ENCODE data around the gene HOXC11. TPM values are rescaled to one million over a fixed set of nuclear protein-coding genes. Genes with fewer than 3 reads are reported as not detected.

HOXC11 gene
- polyA plus RNA-seq, 1 donor from 2014 or later: not detected

GRCh38 chr12:53977596-53978445 lies 4.9 kb downstream of the HOXC11 start:
- Mint-ChIP-seq H3K4me3 (peak overlapping the region in 2 of 4 donors; percentile 53 to 69), H3K4me1 (peaks cover 4 to 13% (median 10%) of the 10 kb centered on the region in 3 donors), H3K27ac (peak overlapping the region in 2 of 3 donors; percentile 43 to 93), H3K27me3 (peaks cover 74% of the 10 kb centered on the region), H3K9me3 (peaks cover 2 to 5% (median 3%) of the 10 kb centered on the region in 3 donors), H3K36me3 (peaks cover 1% of the 10 kb centered on the region)

DNA sequence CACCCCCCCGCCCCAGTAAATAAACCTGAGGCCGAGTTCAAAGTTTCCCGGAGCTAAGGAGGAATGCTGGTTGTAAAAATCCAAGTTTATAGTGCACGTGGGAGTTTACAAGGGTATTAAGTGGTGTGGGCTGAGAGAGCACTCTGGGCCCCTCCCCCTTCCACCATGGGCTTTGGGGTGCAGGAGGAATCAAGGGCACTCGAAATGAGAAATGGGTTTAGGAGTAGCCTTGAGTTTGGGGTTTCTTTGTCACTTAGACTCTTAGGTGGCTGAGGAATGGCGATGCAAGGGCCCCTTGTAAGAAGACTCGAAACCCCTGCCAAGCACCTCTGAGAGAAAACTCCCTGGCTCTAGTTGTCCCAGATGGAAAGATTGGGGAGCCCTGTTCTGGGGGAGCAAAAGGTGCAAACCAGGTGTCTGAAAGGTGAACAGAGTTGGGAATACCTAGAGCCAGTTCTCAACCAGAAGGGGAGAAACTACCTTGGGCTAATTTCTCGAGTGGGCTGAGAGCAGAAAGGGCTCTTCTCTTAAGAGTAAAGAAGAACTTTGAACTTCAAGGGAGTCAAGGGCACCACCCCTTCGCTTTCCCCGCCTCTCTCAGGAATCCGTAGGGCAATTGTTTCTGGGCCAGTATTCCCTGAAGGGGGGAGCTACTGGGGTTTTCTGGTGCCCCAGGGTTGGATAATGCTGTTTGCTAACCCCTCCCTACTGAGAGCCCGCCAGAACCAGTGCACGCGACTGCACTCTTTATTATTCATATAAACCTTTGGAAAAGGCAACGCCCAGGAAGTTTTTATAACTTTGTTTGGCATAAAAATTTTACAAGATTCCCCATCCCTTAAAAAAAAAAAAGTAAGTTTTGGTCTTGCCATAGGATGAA lies 5.8 kb downstream of the HOXC11 start:
- peaks cover 0 to 3% (median 0%) of the 10 kb centered on the region in 3 donors for H3K9me3 Mint-ChIP-seq
- H3K4me3 Mint-ChIP-seq: peak overlapping the region in 1 of 4 donors; percentile 69
- peaks cover 76% of the 10 kb centered on the region for H3K27me3 Mint-ChIP-seq
- peak overlapping the region; percentile 13 to 93 (median 92) for H3K27ac Mint-ChIP-seq
- H3K4me1 Mint-ChIP-seq: peaks cover 3 to 13% (median 10%) of the 10 kb centered on the region in 3 donors
- H3K36me3 Mint-ChIP-seq: peaks cover 1% of the 10 kb centered on the region

DNA sequence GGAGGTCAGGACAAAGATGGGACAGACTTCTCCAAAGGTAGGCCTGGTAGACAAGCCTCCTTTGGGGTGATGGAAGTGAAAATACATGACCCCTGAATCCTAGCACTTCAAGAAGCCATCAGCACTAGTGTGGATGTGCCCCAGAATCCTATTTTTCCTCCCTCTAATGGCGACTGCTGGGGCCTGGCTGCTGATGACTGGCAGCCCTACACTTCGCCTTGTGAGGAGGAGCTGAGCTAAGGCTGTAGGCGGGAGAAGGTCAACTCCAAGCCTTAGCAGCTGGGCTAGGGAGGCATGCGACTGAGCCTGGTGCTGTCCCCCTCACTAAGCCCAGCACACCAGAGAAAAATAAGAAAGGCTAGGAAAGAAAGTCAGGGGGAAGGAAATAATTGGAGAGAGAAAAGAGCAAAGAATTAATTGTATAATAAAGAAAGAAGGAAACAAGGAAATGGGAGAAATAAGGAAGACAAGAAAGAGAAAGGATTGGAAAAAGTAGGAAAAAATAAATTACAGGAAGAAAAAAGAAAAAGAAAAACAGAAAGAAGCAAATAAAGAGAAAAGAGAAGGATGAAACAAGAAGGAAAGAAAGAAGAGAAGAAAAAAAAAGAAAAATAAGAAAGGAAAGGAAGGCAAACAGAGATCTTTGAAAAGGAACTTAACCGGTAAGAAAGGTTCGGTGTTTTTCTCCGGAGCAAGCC lies 7.3 kb downstream of the HOXC11 start:
- Mint-ChIP-seq H3K4me3 (peak overlapping the region in 2 of 4 donors; percentile 58 to 81), H3K27me3 (peaks cover 77% of the 10 kb centered on the region), H3K27ac (peak overlapping the region; percentile 20 to 93 (median 89))

GRCh38 chr12:53980802-53981496 lies 8.0 kb downstream of the HOXC11 start:
- Mint-ChIP-seq H3K4me1 (peaks cover 4 to 13% (median 6%) of the 10 kb centered on the region in 3 donors), H3K27ac (peak overlapping the region; percentile 20 to 93 (median 89)), H3K36me3 (peaks cover 4% of the 10 kb centered on the region), H3K9me3 (peaks cover 0 to 5% (median 0%) of the 10 kb centered on the region in 3 donors), H3K4me3 (peak overlapping the region in 2 of 4 donors; percentile 48 to 81), H3K27me3 (peaks cover 75% of the 10 kb centered on the region)

More for the DNA sequence above, 7.3 kb downstream of the HOXC11 start:
- H3K36me3 Mint-ChIP-seq: peaks cover 4% of the 10 kb centered on the region
- peaks cover 0 to 5% (median 0%) of the 10 kb centered on the region in 3 donors for H3K9me3 Mint-ChIP-seq
- H3K4me1 Mint-ChIP-seq: peaks cover 3 to 13% (median 10%) of the 10 kb centered on the region in 3 donors

DNA sequence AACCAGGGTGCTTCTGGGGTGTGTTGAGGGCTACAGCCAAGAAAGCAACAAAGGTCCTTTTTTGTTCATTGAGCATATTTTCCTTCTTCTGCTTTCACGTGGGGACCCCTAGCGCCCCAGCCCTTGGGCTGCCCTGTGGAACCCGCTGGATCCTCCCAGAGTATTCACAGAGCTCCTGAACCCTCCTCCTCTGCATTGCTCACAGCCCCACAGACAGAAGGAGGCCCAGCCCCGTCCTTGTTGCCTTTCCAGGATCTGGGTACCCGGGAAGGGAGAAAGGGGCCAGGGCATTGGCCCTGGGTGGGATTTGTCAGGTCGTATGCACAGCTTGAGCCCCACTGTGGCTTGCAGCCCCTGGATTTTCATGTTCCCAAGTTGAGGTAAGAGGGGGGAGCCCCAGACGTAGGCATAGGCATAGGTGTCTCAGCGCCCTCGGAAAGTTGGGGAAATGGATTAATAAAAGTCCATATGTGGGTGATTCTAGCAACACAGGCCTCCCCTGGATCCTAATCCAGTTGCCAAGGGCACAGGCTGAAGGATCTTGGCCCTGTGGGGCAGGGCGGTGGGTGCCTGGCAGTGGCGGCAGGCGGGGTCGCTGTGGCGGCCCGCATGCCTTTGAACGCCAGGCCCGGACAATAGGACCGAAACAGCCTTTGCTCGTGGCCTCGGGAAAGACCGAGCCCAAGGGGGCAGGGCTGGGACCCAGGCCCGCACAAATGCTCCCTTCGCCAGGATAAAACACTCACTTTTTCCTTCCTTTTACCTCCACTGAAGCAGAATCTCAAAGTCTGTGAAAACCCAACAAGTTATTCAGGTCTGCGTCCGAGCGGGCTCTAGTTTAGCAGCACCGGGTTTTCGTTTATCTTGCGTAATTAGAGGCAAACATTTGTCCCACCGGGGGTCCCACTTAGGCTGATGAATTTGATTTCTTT lies 9.0 kb downstream of the HOXC11 start:
- H3K4me3 Mint-ChIP-seq: peak overlapping the region in 2 of 4 donors; percentile 27 to 81
- H3K27me3 Mint-ChIP-seq: peaks cover 79% of the 10 kb centered on the region
- H3K27ac Mint-ChIP-seq: peak overlapping the region; percentile 82 to 96 (median 93)
- peaks cover 4 to 12% (median 7%) of the 10 kb centered on the region in 3 donors for H3K4me1 Mint-ChIP-seq
- peaks cover 4% of the 10 kb centered on the region for H3K36me3 Mint-ChIP-seq
- peaks cover 0 to 5% (median 0%) of the 10 kb centered on the region in 3 donors for H3K9me3 Mint-ChIP-seq

- Mint-ChIP-seq H3K9me3 (peaks cover 0 to 5% (median 0%) of the 10 kb centered on the region in 3 donors), H3K36me3 (peaks cover 2% of the 10 kb centered on the region), H3K4me1 (peaks cover 6 to 8% (median 7%) of the 10 kb centered on the region in 3 donors), H3K4me3 (peak overlapping the region in 3 of 4 donors; percentile 57 to 81 (median 70)), H3K27ac (peak overlapping the region; percentile 86 to 96 (median 93)), H3K27me3 (peaks cover 81% of the 10 kb centered on the region)
Observed at GRCh38 chr12:53982648-53983567, 10.0 kb downstream of the HOXC11 start.

DNA sequence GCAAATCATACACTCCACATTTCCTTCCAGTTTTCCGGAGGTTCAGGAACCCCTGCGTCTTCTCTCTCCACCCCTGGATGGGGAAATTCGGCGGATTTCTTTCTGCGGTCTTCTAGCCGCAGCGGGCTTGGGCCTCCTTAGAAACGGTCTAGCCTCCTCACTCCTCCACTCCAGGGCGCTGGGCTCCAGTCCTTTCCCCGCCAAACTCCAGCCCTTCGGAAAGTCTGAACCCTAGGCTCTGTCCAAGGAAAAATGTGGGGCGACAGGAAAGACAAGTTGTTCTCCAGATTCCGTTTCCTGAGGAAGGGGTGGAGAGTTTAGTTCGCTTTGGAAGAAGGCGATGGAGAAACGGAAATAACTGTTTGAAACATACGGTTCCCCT lies 10.6 kb downstream of the HOXC11 start:
- peak overlapping the region in 3 of 4 donors; percentile 57 to 81 (median 70) for H3K4me3 Mint-ChIP-seq
- H3K9me3 Mint-ChIP-seq: peaks cover 0 to 3% (median 0%) of the 10 kb centered on the region in 3 donors

DNA sequence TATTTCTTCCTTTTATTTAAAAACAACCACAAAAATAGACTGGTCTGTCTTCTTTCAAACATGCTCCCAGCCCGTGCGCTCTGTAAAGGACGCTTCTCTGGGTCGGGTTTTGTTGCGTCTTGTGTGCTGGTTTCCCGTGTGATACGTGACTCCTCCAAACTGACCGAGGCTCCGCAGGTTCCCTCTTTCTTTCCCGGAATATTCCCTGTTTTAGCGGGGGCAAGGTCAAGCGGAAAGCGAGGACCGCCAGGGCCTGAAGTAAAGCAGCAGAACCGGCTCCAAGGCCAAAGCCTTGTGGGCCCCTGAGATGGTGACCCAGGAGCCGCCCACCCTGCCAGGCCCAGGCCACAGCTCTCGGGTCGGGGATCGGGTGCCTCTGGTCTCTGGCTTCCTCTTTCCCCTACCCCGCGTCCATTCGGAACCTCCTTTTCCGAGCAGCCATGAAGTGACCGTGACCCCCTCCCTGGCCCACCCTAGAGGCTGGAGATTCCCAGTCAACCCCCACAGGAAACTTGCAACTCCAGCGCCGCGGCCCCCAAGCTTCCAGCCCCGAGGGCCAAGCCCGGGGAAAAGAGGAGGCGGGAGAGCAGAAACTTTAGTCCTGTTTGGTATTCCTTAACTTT lies 11.1 kb downstream of the HOXC11 start:
- peaks cover 4 to 12% (median 5%) of the 10 kb centered on the region in 3 donors for H3K4me1 Mint-ChIP-seq
- peaks cover 2% of the 10 kb centered on the region for H3K36me3 Mint-ChIP-seq
- H3K27ac Mint-ChIP-seq: peak overlapping the region; percentile 86 to 96 (median 93)
- peak overlapping the region in 3 of 4 donors; percentile 13 to 70 (median 57) for H3K4me3 Mint-ChIP-seq
- H3K9me3 Mint-ChIP-seq: peaks cover 0 to 2% (median 0%) of the 10 kb centered on the region in 3 donors
- peaks cover 82% of the 10 kb centered on the region for H3K27me3 Mint-ChIP-seq

More for the DNA sequence above, 10.6 kb downstream of the HOXC11 start:
- peaks cover 2% of the 10 kb centered on the region for H3K36me3 Mint-ChIP-seq
- peaks cover 82% of the 10 kb centered on the region for H3K27me3 Mint-ChIP-seq
- H3K27ac Mint-ChIP-seq: peak overlapping the region; percentile 86 to 96 (median 93)
- H3K4me1 Mint-ChIP-seq: peaks cover 3 to 8% (median 3%) of the 10 kb centered on the region in 3 donors

- Mint-ChIP-seq H3K27ac (peak within 1 kb of the TSS; percentile 86 to 96 (median 93)), H3K27me3 (peaks cover 83% of the 10 kb centered on the region), H3K9me3 (peaks cover 0 to 6% (median 0%) of the 10 kb centered on the region in 3 donors), H3K4me1 (peaks cover 12 to 20% (median 12%) of the 10 kb centered on the region in 3 donors), H3K4me3 (peak within 1 kb of the TSS; percentile 13 to 79 (median 74)), H3K36me3 (peaks cover 2% of the 10 kb centered on the region)
Observed at GRCh38 chr12:53984901-53985691, 12.2 kb downstream of the HOXC11 start, which contains the start of gene HOXC10. Gene HOXC10, plus strand, starts transcription at chr12:53985146. Its CDS starts 114 bp downstream, at chr12:53985260.

DNA sequence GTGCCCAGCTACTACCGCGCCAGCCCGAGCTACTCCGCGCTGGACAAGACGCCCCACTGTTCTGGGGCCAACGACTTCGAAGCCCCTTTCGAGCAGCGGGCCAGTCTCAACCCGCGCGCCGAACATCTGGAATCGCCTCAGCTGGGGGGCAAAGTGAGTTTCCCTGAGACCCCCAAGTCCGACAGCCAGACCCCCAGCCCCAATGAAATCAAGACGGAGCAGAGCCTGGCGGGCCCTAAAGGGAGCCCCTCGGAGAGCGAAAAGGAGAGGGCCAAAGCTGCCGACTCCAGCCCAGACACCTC lies 12.7 kb downstream of the HOXC11 start:
- Mint-ChIP-seq H3K36me3 (peaks cover 2% of the 10 kb centered on the region), H3K4me3 (peak overlapping the region; percentile 12 to 77 (median 72)), H3K27me3 (peaks cover 83% of the 10 kb centered on the region), H3K4me1 (peaks cover 12 to 19% (median 12%) of the 10 kb centered on the region in 3 donors), H3K9me3 (peaks cover 0 to 6% (median 0%) of the 10 kb centered on the region in 3 donors), H3K27ac (peak overlapping the region in 2 of 3 donors; percentile 85 to 96)
